Putamen (tissue), 1 donor: ENCODE results near the gene TRPM3.

ENCODE experiments used
- DNase-seq: peaks from one replicate; pipeline ENCODE4 v3.0.0-alpha.2; 2016; ENCODE audit warnings: low spot score

TRPM3 gene

DNA sequence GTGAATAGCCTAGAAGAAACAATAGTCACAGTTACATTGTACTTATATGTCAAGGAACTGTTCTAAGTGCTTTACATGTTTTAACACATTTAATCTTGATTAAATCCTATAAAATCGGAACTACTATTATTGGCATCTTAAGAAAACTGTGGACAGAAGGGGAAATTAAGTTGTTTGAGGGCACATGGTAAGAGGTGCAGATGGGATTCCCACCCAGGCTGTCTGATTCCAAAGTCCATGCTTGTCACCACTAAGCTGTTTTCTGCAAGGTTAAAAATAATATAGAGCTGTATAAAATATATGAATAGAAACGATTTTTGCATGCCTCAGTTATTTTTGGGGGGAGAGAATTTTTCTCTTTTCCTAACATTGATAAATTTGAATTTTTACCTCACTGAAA lies 512.4 kb downstream of the TRPM3 start:
- DNase-seq, result no peak

- DNase-seq, result no peak
Measured at GRCh38 chr9:70607926-70608325, 513.5 kb downstream of the TRPM3 start.

GRCh38 chr9:70607329-70607728 lies 514.1 kb downstream of the TRPM3 start:
- no peak for DNase-seq

DNA sequence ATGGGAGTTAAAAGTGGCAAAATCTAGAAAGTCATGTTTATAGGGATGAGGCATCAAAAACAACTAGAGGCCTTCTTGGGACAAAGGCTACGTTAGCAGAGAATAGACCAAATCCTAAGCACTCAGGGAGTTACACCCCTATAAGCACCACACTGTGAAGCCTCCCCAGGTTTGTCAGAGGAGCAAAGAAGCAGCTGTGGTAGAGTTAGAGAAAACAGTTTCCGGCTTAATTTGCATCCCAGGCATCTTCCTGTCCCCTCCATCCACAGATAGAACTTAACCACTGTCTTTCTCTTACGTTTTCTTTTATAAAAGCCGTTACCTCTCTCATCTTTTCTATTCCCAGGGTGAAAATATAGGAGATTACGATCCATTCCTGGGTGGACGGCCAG lies 518.4 kb downstream of the TRPM3 start:
- DNase-seq, result no peak

GRCh38 chr9:70602321-70603019 lies 519.0 kb downstream of the TRPM3 start:
- peak; percentile 85 for DNase-seq

DNA sequence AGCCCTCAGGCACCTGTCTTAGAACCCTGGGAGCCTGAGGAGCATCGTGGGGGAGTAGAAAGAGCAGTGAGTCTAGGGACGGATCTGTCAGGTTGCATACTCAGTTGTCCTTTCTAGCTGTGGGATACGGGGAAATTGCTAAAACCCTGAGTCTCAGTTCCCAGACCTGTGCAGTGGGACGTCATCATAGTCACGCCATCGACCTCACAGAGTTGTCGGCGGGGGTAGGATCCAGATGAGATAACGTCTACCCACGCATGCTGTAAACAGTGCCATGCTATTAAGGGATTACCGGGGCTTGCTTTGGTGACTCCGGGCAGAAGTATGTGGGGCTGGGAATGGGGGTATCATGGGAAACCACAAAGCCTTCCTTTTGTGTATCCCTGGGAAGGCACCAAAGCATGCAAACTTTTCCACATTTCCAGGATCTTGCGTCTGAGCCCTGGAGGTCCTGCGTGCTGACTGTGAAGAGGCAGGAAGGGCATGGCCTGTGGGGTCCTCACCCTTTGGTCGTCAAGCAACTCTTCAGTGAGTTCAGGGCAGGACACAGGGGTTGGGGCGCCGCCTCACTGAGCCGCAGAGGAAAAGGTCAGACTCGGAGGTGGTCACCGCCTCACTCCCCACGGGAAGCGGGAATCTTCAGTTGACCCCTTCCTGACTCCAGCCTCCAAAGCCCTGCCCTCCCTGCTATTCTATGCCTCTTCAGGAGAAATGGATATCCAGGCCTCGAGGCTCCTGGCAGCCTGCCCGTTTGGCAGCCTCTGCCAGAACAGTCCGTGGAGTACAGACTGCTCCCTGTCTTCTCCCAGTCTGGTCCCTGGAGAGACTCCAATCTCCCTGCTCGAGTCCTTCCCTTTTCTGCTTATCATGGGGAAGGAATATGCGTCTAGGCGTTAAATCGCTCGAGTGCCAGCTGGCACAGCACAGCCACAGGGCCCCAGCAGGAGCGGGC lies 520.1 kb downstream of the TRPM3 start:
- peak; percentile 86 for DNase-seq

GRCh38 chr9:70600506-70600905 lies 520.9 kb downstream of the TRPM3 start:
- DNase-seq, result no peak

DNA sequence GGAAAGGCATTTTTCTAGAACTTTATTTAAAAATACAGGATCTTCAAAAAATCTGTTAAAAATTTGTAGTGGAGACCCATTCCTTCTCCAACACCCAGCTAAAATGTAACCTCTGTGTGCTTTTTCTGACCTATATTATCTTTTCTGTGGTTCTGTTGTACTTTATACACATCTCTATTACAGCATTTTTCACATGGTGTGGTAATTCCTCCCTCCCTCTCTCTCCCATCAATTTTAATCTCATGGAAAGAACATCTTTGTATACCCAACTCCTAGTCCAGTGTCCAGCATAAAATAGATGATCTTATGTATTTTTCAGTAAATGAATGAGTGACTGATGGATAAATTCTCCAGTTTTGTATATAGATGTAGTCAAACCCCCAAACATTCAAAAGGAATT lies 523.5 kb downstream of the TRPM3 start:
- DNase-seq, result no peak

- no peak for DNase-seq
Measured at GRCh38 chr9:70595211-70595610, 526.2 kb downstream of the TRPM3 start.

DNA sequence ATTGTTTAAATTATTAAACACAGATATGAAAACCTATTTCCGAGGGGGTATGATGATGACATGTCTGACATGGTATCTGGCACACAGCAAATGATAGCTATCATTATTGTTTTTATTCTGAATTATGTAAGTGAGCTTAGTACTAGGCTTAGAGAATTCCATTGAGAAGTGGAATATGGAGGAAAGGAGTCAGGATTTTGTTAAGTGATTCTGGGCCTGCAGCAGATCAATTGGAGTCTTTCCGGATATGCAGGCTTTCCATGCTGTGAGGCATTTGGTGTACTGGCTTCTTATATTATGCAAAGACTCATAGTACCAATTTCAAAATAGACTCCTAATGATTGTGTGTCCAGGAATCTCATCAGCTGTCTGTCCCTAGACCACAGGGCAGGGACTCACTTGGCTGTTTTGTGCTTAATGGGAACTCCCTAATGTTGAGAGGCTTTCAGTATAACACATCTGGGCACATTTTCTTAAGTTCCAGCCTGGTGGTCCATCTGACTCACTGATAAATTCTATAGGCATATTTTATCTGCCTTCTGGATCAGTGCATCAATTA lies 527.0 kb downstream of the TRPM3 start:
- no peak for DNase-seq

- DNase-seq, result no peak
Measured at GRCh38 chr9:70593241-70593640, 528.2 kb downstream of the TRPM3 start.

GRCh38 chr9:70590315-70590677 lies 531.1 kb downstream of the TRPM3 start:
- DNase-seq, result no peak

- no peak for DNase-seq
Measured at GRCh38 chr9:70589571-70590314, 531.7 kb downstream of the TRPM3 start.

DNA sequence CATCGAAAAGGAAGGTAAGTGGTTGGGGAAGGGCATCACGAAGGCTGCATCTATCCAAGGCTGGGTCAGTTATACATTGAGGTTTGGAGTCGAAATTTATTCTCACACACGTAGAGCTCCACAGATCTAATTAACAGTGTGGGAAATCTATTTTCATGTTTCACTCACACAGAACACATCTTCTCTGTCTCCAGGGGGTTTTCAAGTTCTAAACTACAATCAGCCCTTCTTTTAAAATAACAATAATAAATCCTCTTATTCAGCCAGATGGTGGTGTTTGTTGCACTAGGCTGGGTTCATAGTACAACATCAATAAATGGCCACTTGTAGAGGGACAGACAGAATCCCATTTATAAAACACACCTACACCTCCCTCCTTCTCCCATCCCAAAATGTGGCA lies 532.4 kb downstream of the TRPM3 start:
- DNase-seq, result no peak

GRCh38 chr9:70588381-70588780 lies 533.0 kb downstream of the TRPM3 start:
- DNase-seq, result no peak

DNA sequence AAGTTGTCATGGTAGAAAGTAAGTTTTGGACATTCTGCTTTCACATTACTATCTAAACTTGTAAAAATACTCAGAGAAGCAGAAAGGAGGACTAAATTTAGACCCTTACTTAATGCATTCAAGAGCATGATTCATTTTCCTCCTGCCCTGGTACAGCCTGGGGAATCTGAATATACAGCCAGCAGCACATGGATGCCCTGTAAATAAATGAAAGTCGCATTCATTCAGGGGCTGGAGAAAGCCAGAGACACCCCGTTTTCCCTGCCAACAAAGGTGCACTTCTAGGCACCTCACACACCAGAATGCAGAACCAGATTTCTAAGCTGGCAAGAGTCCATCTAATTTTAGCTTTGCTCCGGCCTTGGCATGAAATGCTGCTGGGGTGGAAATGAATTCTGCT lies 534.2 kb downstream of the TRPM3 start:
- DNase-seq, result peak; percentile 20

DNA sequence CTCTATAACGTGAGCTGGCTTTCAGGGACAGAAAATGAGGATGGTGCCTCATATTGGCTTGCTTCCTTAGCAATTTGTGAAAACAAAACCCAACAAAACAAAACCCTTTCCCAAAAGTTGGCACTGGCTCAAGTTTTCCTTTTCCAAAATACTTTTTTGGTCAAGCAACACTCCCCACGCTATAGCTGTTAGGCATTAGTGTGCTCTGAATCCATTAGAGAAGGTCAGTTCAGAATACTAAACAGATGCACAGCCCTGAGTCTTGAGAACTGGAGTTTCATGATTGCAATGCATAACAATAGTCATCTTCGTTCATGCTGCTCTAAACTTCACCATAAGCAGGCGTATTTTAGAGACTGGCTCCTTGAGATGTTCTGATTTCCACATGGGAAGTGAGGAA lies 534.9 kb downstream of the TRPM3 start:
- no peak for DNase-seq

GRCh38 chr9:70581955-70582350 lies 539.5 kb downstream of the TRPM3 start:
- DNase-seq, result no peak

DNA sequence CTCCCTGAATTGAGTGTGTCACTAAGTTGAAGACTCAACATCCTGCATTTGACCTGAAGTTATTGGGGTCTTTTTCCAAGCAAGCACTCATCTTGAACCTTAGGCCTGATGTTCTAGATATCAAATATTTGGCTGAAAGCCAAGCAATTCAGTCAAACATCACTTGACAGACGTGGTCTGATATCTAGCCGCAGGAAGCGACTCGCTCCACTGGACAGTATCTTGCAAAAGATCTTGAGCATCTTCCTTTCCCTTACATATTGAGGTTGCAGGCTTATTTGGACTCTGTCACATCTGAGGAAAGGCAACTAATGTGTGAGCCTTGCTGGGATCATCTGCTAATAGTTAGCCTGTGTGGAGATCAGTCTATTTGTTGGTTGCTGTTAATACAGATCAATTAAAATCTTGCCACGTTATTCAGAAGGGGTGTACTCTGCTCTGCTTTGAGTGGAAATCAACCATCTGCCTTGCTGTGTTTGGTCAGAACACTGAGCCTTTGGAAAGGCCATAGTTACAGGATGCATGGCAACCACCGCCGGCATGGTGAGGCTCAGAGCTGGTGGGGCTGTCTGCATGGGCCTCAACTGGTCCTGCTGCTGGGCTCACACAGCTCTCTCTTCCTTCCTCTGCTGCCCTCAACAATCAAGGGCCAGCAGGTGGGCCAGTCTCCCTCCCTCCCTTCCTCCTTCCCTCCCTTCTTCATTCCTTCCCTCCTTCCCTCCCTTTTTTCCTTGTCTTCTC lies 540.0 kb downstream of the TRPM3 start:
- no peak for DNase-seq

- DNase-seq, result no peak
Measured at GRCh38 chr9:70580606-70581195, 540.7 kb downstream of the TRPM3 start.

DNA sequence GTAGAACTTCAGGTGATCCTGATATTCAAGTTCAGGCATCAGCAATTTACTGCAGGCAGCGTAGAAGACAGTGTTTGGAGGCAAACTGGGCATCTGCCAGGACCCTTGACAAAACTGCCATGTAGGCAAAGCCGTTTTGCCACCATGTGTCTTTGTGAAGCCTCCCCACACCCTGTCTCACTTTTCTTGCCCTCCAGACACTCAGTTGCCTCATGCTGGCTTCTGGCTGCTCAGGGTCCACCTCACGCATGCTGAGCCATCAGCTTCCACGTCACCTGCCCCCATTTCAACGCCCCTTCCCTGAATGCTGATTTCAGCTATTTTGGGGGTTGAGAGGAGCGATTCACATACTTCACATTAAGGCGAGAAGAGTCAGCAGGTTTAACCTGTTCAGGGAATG lies 541.7 kb downstream of the TRPM3 start:
- DNase-seq, result no peak
